ENCODE measurements around the gene ASL.
"Not testable (repeated sequence)": the region's sequence is repeated elsewhere in the genome, so short reads cannot be mapped to it uniquely, and the experiment has no call there.

The ASL gene

GRCh38 chr7:66054063-66054462 lies 21.6 kb upstream of the ASL start:
- in situ Hi-C loops (cut with HindIII; ENCODE audit: low sequenced_read_pairs) = no loop called here
- no peak for DNase-seq (ENCODE audit: low read depth)
- H3K4me3 ChIP-seq (ENCODE audit: low read depth, low read length) = no peak overlapping the region
- no peak for TF ChIP-seq CTCF (IDR thresholded peaks at IDR 0.05; ENCODE audit: low read depth, low read length, missing control alignments)

GRCh38 chr7:66055321-66055956 lies 20.2 kb upstream of the ASL start:
- in situ Hi-C loops (cut with HindIII; ENCODE audit: low sequenced_read_pairs) = no loop called here
- no peak for DNase-seq (ENCODE audit: low read depth)
- TF ChIP-seq CTCF (IDR thresholded peaks at IDR 0.05; ENCODE audit: low read depth, low read length, missing control alignments) = no peak

GRCh38 chr7:66060796-66061195 lies 14.8 kb upstream of the ASL start:
- DNase-seq (ENCODE audit: low read depth) = no peak
- in situ Hi-C loops (cut with HindIII; ENCODE audit: low sequenced_read_pairs) = no loop called here
- H3K4me3 ChIP-seq (ENCODE audit: low read depth, low read length) = no peak overlapping the region
- no peak for TF ChIP-seq CTCF (IDR thresholded peaks at IDR 0.05; ENCODE audit: low read depth, low read length, missing control alignments)

More at GRCh38 chr7:66055321-66055956, 20.2 kb upstream of the ASL start:
- H3K4me3 ChIP-seq (ENCODE audit: low read depth, low read length) = no peak overlapping the region

- TF ChIP-seq CTCF (IDR thresholded peaks at IDR 0.05; ENCODE audit: low read depth, low read length, missing control alignments) = no peak
- in situ Hi-C loops (cut with HindIII; ENCODE audit: low sequenced_read_pairs) = no loop called here
- no peak overlapping the region for H3K4me3 ChIP-seq (ENCODE audit: low read depth, low read length)
- DNase-seq (ENCODE audit: low read depth) = no peak
These were observed 5.9 kb upstream of the ASL start for GRCh38 chr7:66069732-66070131.

GRCh38 chr7:66070222-66070621 lies 5.4 kb upstream of the ASL start:
- in situ Hi-C loops (cut with HindIII; ENCODE audit: low sequenced_read_pairs) = no loop called here
- no peak for TF ChIP-seq CTCF (IDR thresholded peaks at IDR 0.05; ENCODE audit: low read depth, low read length, missing control alignments)
- no peak for DNase-seq (ENCODE audit: low read depth)

GRCh38 chr7:66072208-66072607 lies 3.4 kb upstream of the ASL start:
- DNase-seq (ENCODE audit: low read depth); in situ Hi-C loops (cut with HindIII; ENCODE audit: low sequenced_read_pairs); H3K4me3 ChIP-seq (ENCODE audit: low read depth, low read length): not testable (repeated sequence)

More at GRCh38 chr7:66070222-66070621, 5.4 kb upstream of the ASL start:
- no peak overlapping the region for H3K4me3 ChIP-seq (ENCODE audit: low read depth, low read length)

GRCh38 chr7:66076462-66077329 lies 1.1 kb downstream of the ASL start:
- H3K4me3 ChIP-seq (ENCODE audit: low read depth, low read length) = peak overlapping the region; percentile 86
- no peak for TF ChIP-seq CTCF (IDR thresholded peaks at IDR 0.05; ENCODE audit: low read depth, low read length, missing control alignments)
- in situ Hi-C loops (cut with HindIII; ENCODE audit: low sequenced_read_pairs) = no loop called here
- DNase-seq (ENCODE audit: low read depth) = no peak

Data from astrocyte of the cerebellum (primary cell).